HEK293T (cell line): ENCODE data around the gene DLG1.

Experiments used
- CTCF ChIA-PET: fragments of 350-600 bp; formaldehyde crosslinking; extraction: SDS; loops from one replicate; lab custom pipeline; 2021; ENCODE audit warnings: antibody characterized with exemption, inconsistent platforms; lab: Yijun Ruan, JAX
- POLR2A ChIA-PET: fragments of 350-600 bp; formaldehyde crosslinking; extraction: SDS; loops from one replicate; lab custom pipeline; 2020; ENCODE audit warnings: antibody characterized with exemption, inconsistent platforms; lab: Yijun Ruan, JAX
- DNase-seq: peaks from one replicate; pipeline ENCODE4 v3.0.0; 2012; ENCODE audit warnings: mixed read lengths; ENCODE audit errors: extremely low spot score
- ARNT ChIP-seq: fragments of 450-650 bp; IDR thresholded peaks from 2 replicates; pipeline ENCODE4 v1.6.1; 2017; ENCODE audit warnings: mild to moderate bottlenecking
- BHLHE40 ChIP-seq: fragments of 450-650 bp; IDR thresholded peaks from 2 replicates; pipeline ENCODE4 v1.6.1; 2016; ENCODE audit warnings: mild to moderate bottlenecking, moderate library complexity, borderline replicate concordance
- CTBP1 ChIP-seq: fragments of 450-650 bp; IDR thresholded peaks from 2 replicates; pipeline ENCODE4 v1.6.1; 2016; ENCODE audit warnings: borderline replicate concordance
- ELF4 ChIP-seq: fragments of 450-650 bp; IDR thresholded peaks from 2 replicates; pipeline ENCODE4 v1.6.1; 2017; ENCODE audit warnings: antibody characterized with exemption
- FOXA1 ChIP-seq: fragments of 450-650 bp; IDR thresholded peaks from 2 replicates; pipeline ENCODE4 v1.6.1; 2016; ENCODE audit warnings: mild to moderate bottlenecking
- FOXK2 ChIP-seq: fragments of 450-650 bp; IDR thresholded peaks from 2 replicates; pipeline ENCODE4 v1.6.1; 2016; ENCODE audit warnings: mild to moderate bottlenecking
- FOXM1 ChIP-seq: fragments of 450-650 bp; IDR thresholded peaks from 2 replicates; pipeline ENCODE4 v1.6.1; 2017; ENCODE audit warnings: mild to moderate bottlenecking, borderline replicate concordance
- HDGF ChIP-seq: fragments of 450-650 bp; IDR thresholded peaks from 2 replicates; pipeline ENCODE4 v1.6.1; 2017; ENCODE audit warnings: antibody characterized with exemption, borderline replicate concordance
- L3MBTL2 ChIP-seq: fragments of 450-650 bp; conservative IDR thresholded peaks from 2 replicates; pipeline ENCODE4 v1.6.1; 2016; ENCODE audit warnings: mild to moderate bottlenecking
- LEF1 ChIP-seq: fragments of 450-650 bp; IDR thresholded peaks from 2 replicates; pipeline ENCODE4 v1.6.1; 2017; ENCODE audit warnings: mild to moderate bottlenecking, borderline replicate concordance
- NFRKB ChIP-seq: fragments of 450-650 bp; IDR thresholded peaks from 2 replicates; pipeline ENCODE4 v1.6.1; 2016; ENCODE audit warnings: mild to moderate bottlenecking, moderate library complexity
- PKNOX1 ChIP-seq: fragments of 450-650 bp; IDR thresholded peaks from 2 replicates; pipeline ENCODE4 v1.6.1; 2016
- SP1 ChIP-seq: fragments of 450-650 bp; IDR thresholded peaks from 2 replicates; pipeline ENCODE4 v1.6.1; 2017
- SUZ12 ChIP-seq: fragments of 450-650 bp; IDR thresholded peaks from 2 replicates; pipeline ENCODE4 v1.6.1; 2016; ENCODE audit warnings: mild to moderate bottlenecking
- TARDBP ChIP-seq: fragments of 450-650 bp; IDR thresholded peaks from 2 replicates; pipeline ENCODE4 v1.6.1; 2016
- ZNF384 ChIP-seq: fragments of 450-650 bp; IDR thresholded peaks from 2 replicates; pipeline ENCODE4 v1.6.1; 2016

DLG1 gene

DNA sequence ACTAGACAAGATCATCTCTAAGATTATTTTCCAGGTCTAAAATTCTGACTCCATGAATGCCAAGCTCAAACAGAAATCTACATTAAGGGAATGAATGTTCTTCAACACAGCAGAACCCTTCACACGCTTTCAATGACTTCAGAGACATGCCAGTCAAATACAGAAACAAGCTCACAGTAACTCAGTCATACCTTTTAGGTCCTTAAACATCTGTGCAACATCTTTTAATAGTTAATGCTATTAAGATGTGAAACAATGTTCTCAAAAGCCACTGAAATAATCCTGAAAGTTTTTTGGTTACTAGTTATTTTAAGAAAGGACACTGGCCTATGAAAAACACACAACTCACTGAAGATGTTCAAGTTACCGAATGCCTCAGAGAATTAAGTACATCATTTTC lies 2.5 kb downstream of the DLG1 start:
- CTCF ChIA-PET: no interaction called here
- DNase-seq: no peak
- TF ChIP-seq FOXA1 (no peak), CTBP1 (no peak), FOXM1 (no peak), NFRKB (no peak), SP1 (no peak), LEF1 (no peak), PKNOX1 (no peak), FOXK2 (no peak), ZNF384 (no peak), L3MBTL2 (no peak), BHLHE40 (no peak)
- POLR2A ChIA-PET: no interaction called here

DNA sequence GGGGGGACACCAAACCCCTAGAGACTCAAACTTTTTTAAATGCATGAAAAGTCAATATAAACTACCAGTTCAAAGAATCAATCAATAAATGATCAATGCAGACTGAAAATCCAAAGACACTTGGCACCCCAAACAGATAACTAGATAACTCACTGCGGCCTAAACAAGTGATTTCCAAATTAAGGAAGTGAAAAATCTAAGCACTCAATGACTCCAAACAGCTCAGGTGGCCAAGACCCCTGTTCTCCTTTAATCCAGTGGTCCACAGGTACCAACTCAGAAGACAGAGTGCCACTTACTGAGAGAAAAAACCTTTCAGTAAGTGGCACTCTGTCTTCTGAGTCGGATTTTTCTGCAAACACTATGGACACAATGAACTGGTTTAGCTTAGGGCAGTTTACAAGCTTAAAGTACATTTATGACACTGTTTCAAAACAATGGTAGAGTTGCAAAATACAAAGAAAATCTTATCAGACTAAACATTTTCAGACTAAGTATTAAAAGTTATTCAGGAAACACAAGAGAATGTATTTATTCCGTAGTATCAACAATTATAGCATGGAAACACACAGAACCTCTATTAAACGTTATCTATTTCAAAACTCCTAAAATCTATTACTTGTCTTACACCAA lies 4.7 kb downstream of the DLG1 start:
- ChIA-PET CTCF (no interaction called here), POLR2A (no interaction called here)
- no peak for DNase-seq
- TF ChIP-seq FOXM1 (no peak), ARNT (no peak), SUZ12 (no peak)

GRCh38 chr3:197292648-197293047 lies 5.8 kb downstream of the DLG1 start:
- CTCF ChIA-PET: no interaction called here
- TF ChIP-seq BHLHE40: no peak
- no peak for TF ChIP-seq ELF4
- no peak for TF ChIP-seq ZNF384
- TF ChIP-seq SUZ12: no peak
- no peak for TF ChIP-seq LEF1
- TF ChIP-seq ARNT: no peak
- TF ChIP-seq HDGF: no peak
- TF ChIP-seq NFRKB: no peak
- no peak for TF ChIP-seq FOXK2
- no peak for TF ChIP-seq CTBP1
- TF ChIP-seq SP1: no peak
- TF ChIP-seq FOXM1: no peak
- no peak for TF ChIP-seq PKNOX1
- no peak for TF ChIP-seq TARDBP
- TF ChIP-seq L3MBTL2: no peak
- no peak for TF ChIP-seq FOXA1
- POLR2A ChIA-PET: no interaction called here
- DNase-seq: no peak

- DNase-seq: no peak
- ChIA-PET CTCF (no interaction called here), POLR2A (no interaction called here)
- TF ChIP-seq ARNT (no peak), FOXM1 (no peak), HDGF (no peak), FOXA1 (no peak), L3MBTL2 (no peak), CTBP1 (no peak), ZNF384 (no peak), ELF4 (no peak), LEF1 (no peak), NFRKB (no peak), SP1 (no peak), TARDBP (no peak), PKNOX1 (no peak), FOXK2 (no peak), BHLHE40 (no peak)
These were observed 6.2 kb downstream of the DLG1 start for GRCh38 chr3:197292083-197292646.

GRCh38 chr3:197289726-197290125 lies 8.7 kb downstream of the DLG1 start:
- CTCF ChIA-PET: no interaction called here

GRCh38 chr3:197286678-197287077 lies 11.7 kb downstream of the DLG1 start:
- POLR2A ChIA-PET: no interaction called here
- CTCF ChIA-PET: no interaction called here
- no peak for DNase-seq
- TF ChIP-seq LEF1: no peak
- no peak for TF ChIP-seq ARNT
- no peak for TF ChIP-seq HDGF
- TF ChIP-seq TARDBP: no peak
- no peak for TF ChIP-seq CTBP1
- TF ChIP-seq BHLHE40: no peak
- no peak for TF ChIP-seq FOXK2
- no peak for TF ChIP-seq PKNOX1
- no peak for TF ChIP-seq NFRKB
- no peak for TF ChIP-seq FOXM1
- no peak for TF ChIP-seq SUZ12
- no peak for TF ChIP-seq FOXA1
- no peak for TF ChIP-seq ZNF384
- TF ChIP-seq SP1: no peak
- TF ChIP-seq L3MBTL2: no peak

More at GRCh38 chr3:197289726-197290125, 8.7 kb downstream of the DLG1 start:
- no peak for TF ChIP-seq ARNT
- no peak for TF ChIP-seq NFRKB
- no peak for TF ChIP-seq FOXM1
- no peak for TF ChIP-seq CTBP1
- no peak for DNase-seq
- POLR2A ChIA-PET: no interaction called here
